ENCODE results near the gene CAMTA1.

DNA sequence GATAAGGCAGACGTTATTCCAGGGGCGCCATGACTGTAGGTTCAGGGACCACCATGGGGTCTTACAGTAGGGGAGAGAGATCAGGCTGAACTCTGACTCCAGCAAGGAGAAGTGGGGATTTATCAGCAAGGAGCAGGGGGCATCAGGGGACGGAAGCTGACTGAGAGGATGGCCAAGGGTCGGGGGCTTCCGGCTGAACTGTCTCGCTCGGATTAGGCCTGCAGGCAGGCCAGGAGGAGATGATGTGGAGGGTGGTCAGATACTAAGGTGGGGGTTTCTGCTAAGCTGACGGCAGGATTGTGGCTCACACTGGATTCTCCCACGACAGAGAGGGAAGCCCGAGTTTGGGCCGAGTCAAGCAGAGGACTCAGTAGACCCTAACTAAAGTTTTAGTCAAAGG, 798.9 kb downstream of the CAMTA1 start:
- TF ChIP-seq, protein P1, sequence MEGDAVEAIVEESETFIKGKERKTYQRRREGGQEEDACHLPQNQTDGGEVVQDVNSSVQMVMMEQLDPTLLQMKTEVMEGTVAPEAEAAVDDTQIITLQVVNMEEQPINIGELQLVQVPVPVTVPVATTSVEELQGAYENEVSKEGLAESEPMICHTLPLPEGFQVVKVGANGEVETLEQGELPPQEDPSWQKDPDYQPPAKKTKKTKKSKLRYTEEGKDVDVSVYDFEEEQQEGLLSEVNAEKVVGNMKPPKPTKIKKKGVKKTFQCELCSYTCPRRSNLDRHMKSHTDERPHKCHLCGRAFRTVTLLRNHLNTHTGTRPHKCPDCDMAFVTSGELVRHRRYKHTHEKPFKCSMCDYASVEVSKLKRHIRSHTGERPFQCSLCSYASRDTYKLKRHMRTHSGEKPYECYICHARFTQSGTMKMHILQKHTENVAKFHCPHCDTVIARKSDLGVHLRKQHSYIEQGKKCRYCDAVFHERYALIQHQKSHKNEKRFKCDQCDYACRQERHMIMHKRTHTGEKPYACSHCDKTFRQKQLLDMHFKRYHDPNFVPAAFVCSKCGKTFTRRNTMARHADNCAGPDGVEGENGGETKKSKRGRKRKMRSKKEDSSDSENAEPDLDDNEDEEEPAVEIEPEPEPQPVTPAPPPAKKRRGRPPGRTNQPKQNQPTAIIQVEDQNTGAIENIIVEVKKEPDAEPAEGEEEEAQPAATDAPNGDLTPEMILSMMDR (IDR thresholded peaks at IDR 0.05) = no peak
- no peak for TF ChIP-seq POLR2A (IDR thresholded peaks at IDR 0.05)

Data from prostate gland (tissue), 2 donors.